GM12891 (cell line): ENCODE measurements around the gene CGB8.
"Not testable (repeated sequence)": the region's sequence is repeated elsewhere in the genome, so short reads cannot be mapped to it uniquely, and the experiment has no call there.

Experiments
- POLR2A ChIP-seq: IDR thresholded peaks from 2 replicates; pipeline ENCODE4 v1.6.1; 2011; ENCODE audit warnings: low read depth, low read length, control low read depth
- POLR2AphosphoS5 ChIP-seq: IDR thresholded peaks from 2 replicates; pipeline ENCODE4 v1.6.1; 2011; ENCODE audit warnings: low read depth, low read length, control low read depth
- POU2F2 ChIP-seq: IDR thresholded peaks from 2 replicates; pipeline ENCODE4 v1.6.1; 2011; ENCODE audit warnings: low read depth, mild to moderate bottlenecking, control low read depth, low read length, moderate library complexity
- SPI1 ChIP-seq: IDR thresholded peaks from 2 replicates; pipeline ENCODE4 v1.6.1; 2011; ENCODE audit warnings: low read depth, low read length, control low read depth
- TAF1 ChIP-seq: IDR thresholded peaks from 2 replicates; pipeline ENCODE4 v1.6.1; 2011; ENCODE audit warnings: low read depth, low read length, control low read depth

- not testable (repeated sequence) for TF ChIP-seq POLR2AphosphoS5, POLR2A, TAF1, POU2F2, SPI1
Measured at GRCh38 chr19:49028686-49029085, 20.2 kb downstream of the CGB8 start.
